DOHH2 (cell line): ENCODE measurements around the gene CST3.

Experiments
- H3F3A ChIP-seq: fragments of 200-600 bp; sonication (generic), shearing (Covaris generic); 2 replicates; pipeline ENCODE4 v1.6.0; 2016; ENCODE audit warnings: antibody characterized with exemption, mild to moderate bottlenecking; ENCODE audit not compliant: control insufficient read depth, insufficient read depth
- H3K27ac ChIP-seq: fragments of 200-600 bp; sonication (generic); 2 replicates; pipeline ENCODE4 v1.5.1; 2014; ENCODE audit warnings: low read depth, mild to moderate bottlenecking, low read length, moderate library complexity
- H3K27me3 ChIP-seq: fragments of 200-600 bp; sonication (generic); 2 replicates; pipeline ENCODE4 v1.6.1; 2014; ENCODE audit warnings: mild to moderate bottlenecking, low read length, mixed read lengths; ENCODE audit not compliant: control insufficient read depth
- H3K36me3 ChIP-seq: fragments of 200-600 bp; sonication (generic); 2 replicates; pipeline ENCODE4 v1.6.1; 2014; ENCODE audit warnings: mild to moderate bottlenecking, low read length, moderate library complexity, mixed read lengths; ENCODE audit not compliant: control insufficient read depth
- H3K4me1 ChIP-seq: fragments of 200-600 bp; sonication (generic); 2 replicates; pipeline ENCODE4 v1.6.1; 2014; ENCODE audit warnings: mild to moderate bottlenecking, low read length, mixed read lengths; ENCODE audit not compliant: control insufficient read depth
- H3K4me2 ChIP-seq: fragments of 200-600 bp; sonication (generic); 2 replicates; pipeline ENCODE4 v1.6.0; 2014; ENCODE audit warnings: mild to moderate bottlenecking, low read length, moderate library complexity
- H3K4me3 ChIP-seq: fragments of 200-600 bp; sonication (generic); 2 replicates; pipeline ENCODE4 v1.5.1; 2014; ENCODE audit warnings: mild to moderate bottlenecking, low read length, mixed read lengths
- H3K79me2 ChIP-seq: fragments of 200-600 bp; sonication (generic); 2 replicates; pipeline ENCODE4 v1.6.1; 2014; ENCODE audit warnings: mild to moderate bottlenecking, low read length, mixed read lengths; ENCODE audit not compliant: control insufficient read depth
- H3K9me2 ChIP-seq: fragments of 200-600 bp; sonication (generic); replicated peaks from 2 replicates; pipeline ENCODE4 v1.6.1; 2014; ENCODE audit warnings: mild to moderate bottlenecking, low read length, mixed read lengths; ENCODE audit not compliant: control insufficient read depth
- H3K9me3 ChIP-seq: fragments of 200-600 bp; sonication (generic); 2 replicates; pipeline ENCODE4 v1.6.1; 2014; ENCODE audit warnings: antibody characterized with exemption, low read length, mixed read lengths; ENCODE audit not compliant: control insufficient read depth, insufficient read depth
- H4K20me1 ChIP-seq: fragments of 200-600 bp; sonication (generic); 2 replicates; pipeline ENCODE4 v1.6.0; 2014; ENCODE audit warnings: low read depth, mild to moderate bottlenecking, antibody characterized with exemption, low read length, moderate library complexity; ENCODE audit not compliant: control insufficient read depth, insufficient read depth
- CTCF ChIP-seq: fragments of 200-600 bp; sonication (generic); IDR thresholded peaks from one replicate; pipeline ENCODE4 v1.5.1; 2014; ENCODE audit warnings: antibody characterized with exemption, mild to moderate bottlenecking, low read depth, low read length; ENCODE audit not compliant: poor library complexity, severe bottlenecking
- EZH2phosphoT487 ChIP-seq: fragments of 200-600 bp; sonication (generic); IDR thresholded peaks from 2 replicates; pipeline ENCODE4 v1.6.1; 2017; ENCODE audit warnings: borderline replicate concordance, mild to moderate bottlenecking, antibody characterized with exemption, low read length, moderate library complexity, mixed read lengths

Gene CST3

GRCh38 chr20:23640018-23640601, 2.4 kb upstream of the CST3 start:
- Histone ChIP-seq H3K9me3 (no peaks in the 10 kb centered on the region), H3F3A (no peaks in the 10 kb centered on the region), H4K20me1 (no peaks in the 10 kb centered on the region), H3K9me2 (no peaks in the 10 kb centered on the region), H3K79me2 (no peaks in the 10 kb centered on the region), H3K27me3 (no peaks in the 10 kb centered on the region), H3K4me2 (no peak overlapping the region), H3K36me3 (no peaks in the 10 kb centered on the region), H3K4me1 (no peaks in the 10 kb centered on the region), H3K4me3 (no peak overlapping the region), H3K27ac (no peak overlapping the region)
- TF ChIP-seq EZH2phosphoT487 (no peak), CTCF (no peak)

GRCh38 chr20:23639490-23639958, 1.8 kb upstream of the CST3 start:
- no peak for TF ChIP-seq EZH2phosphoT487
- TF ChIP-seq CTCF = no peak
- Histone ChIP-seq H3K4me3 (no peak overlapping the region), H3K4me2 (no peak overlapping the region), H3K9me3 (no peaks in the 10 kb centered on the region), H3K79me2 (no peaks in the 10 kb centered on the region), H3F3A (no peaks in the 10 kb centered on the region), H4K20me1 (no peaks in the 10 kb centered on the region), H3K27ac (no peak overlapping the region), H3K4me1 (no peaks in the 10 kb centered on the region), H3K9me2 (no peaks in the 10 kb centered on the region), H3K36me3 (no peaks in the 10 kb centered on the region), H3K27me3 (no peaks in the 10 kb centered on the region)

- no peaks in the 10 kb centered on the region for H3K9me2 ChIP-seq
- no peaks in the 10 kb centered on the region for H4K20me1 ChIP-seq
- no peaks in the 10 kb centered on the region for H3K27me3 ChIP-seq
- no peaks in the 10 kb centered on the region for H3K79me2 ChIP-seq
- H3K36me3 ChIP-seq = no peaks in the 10 kb centered on the region
- no peaks in the 10 kb centered on the region for H3K4me1 ChIP-seq
- no peak overlapping the region for H3K4me2 ChIP-seq
- H3K4me3 ChIP-seq = no peak overlapping the region
- TF ChIP-seq EZH2phosphoT487 (no peak), CTCF (no peak)
- H3K9me3 ChIP-seq = no peaks in the 10 kb centered on the region
- no peaks in the 10 kb centered on the region for H3F3A ChIP-seq
- no peak overlapping the region for H3K27ac ChIP-seq
Observed at GRCh38 chr20:23638309-23638708, 554 bp upstream of the CST3 start.
